ENCODE measurements around the gene ASAP2.

Gene ASAP2

DNA sequence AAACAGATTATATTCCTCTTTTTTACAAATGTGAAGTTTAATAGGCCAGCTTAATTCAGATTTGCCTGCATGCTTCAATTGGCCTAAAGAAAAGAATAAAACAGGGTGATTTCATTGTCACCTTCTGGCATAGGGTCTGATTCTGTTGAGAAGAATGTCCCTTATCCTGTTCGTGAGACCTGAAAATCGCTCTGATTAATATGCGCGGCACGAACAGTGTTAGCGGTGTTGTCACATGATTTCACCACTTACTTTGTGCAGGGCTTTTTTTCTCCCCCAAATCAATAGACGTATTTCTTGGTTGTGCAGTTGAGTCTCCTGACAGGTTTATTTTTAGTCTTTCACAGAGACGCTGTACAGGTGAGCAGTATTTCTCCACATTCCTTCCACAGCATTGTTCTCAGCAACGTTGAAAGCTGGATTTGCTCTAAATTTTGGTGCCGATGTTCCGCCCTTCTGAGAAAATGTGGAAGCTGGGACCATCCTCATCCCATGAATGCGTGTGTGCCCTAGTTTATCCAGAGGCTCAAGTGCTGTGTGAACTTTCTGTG lies 134.8 kb downstream of the ASAP2 start:
- no peaks in the 10 kb centered on the region for H3K9me3 ChIP-seq (ENCODE audit: control insufficient read depth, low read length)
- no peaks in the 10 kb centered on the region for H3K27me3 ChIP-seq (ENCODE audit: control insufficient read depth, insufficient read depth, low read length, poor library complexity, severe bottlenecking)
- no peak overlapping the region for H3K4me3 ChIP-seq (ENCODE audit: insufficient read depth, low read depth, low read length)
- 97% methylated on average over 12 of the region's 12 CpGs for WGBS, 2 experiments
- H3K27ac ChIP-seq (ENCODE audit: insufficient read depth, low read depth, low read length, poor library complexity, severe bottlenecking), result no peak overlapping the region
- peaks cover 4% of the 10 kb centered on the region for H3K36me3 ChIP-seq (ENCODE audit: control insufficient read depth, insufficient read depth, low read length)
- no peaks in the 10 kb centered on the region for H3K4me1 ChIP-seq (ENCODE audit: control insufficient read depth, insufficient read depth, low read length)

DNA sequence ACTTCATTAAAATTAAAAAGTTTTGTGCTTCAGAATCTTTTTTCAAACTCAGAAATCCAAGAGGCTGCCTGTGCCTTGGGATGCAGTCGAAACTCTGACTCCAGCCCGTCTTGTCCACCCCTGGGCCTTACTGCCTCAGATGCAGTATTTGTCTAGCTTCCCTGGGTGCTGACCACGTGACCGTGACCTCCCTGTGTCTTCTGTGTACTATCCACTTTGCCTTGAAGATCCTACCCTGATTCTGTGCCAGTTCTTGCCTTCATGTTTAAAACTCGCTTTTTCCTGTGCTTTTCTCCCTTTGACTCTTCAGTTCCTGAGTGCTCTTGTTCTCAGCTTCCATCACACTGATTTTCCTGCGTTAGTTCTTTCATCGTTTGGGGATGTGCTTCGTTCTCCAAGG lies 136.0 kb downstream of the ASAP2 start:
- H3K27ac ChIP-seq (ENCODE audit: insufficient read depth, low read depth, low read length, poor library complexity, severe bottlenecking), result no peak overlapping the region
- 92 to 95% methylated on average over 8 of the region's 8 CpGs for WGBS, 2 experiments
- H3K9me3 ChIP-seq (ENCODE audit: control insufficient read depth, low read length), result no peaks in the 10 kb centered on the region
- no peaks in the 10 kb centered on the region for H3K4me1 ChIP-seq (ENCODE audit: control insufficient read depth, insufficient read depth, low read length)
- H3K27me3 ChIP-seq (ENCODE audit: control insufficient read depth, insufficient read depth, low read length, poor library complexity, severe bottlenecking), result no peaks in the 10 kb centered on the region
- peaks cover 4% of the 10 kb centered on the region for H3K36me3 ChIP-seq (ENCODE audit: control insufficient read depth, insufficient read depth, low read length)
- H3K4me3 ChIP-seq (ENCODE audit: insufficient read depth, low read depth, low read length), result no peak overlapping the region

DNA sequence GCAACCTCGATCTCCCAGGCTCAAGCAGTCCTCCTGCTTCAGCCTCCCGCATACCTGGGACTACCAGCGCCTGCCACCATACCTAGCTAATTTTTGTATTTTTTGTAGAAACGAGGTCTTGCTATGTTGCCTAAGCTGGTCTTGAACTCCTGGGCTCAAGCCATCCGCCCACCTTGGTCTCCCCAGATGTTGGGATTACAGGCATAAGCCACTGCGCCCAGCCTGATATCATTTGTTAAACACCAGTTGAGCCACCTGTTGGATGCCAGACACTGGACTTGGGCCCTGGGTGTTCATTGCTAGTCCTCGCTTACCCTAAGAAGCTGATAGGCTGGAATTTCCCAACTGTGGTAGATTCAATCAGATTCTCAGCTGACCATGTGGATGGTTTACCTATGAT lies 136.9 kb downstream of the ASAP2 start:
- Histone ChIP-seq H3K36me3 (ENCODE audit: control insufficient read depth, insufficient read depth, low read length) (peaks cover 4% of the 10 kb centered on the region), H3K9me3 (ENCODE audit: control insufficient read depth, low read length) (no peaks in the 10 kb centered on the region), H3K27ac (ENCODE audit: insufficient read depth, low read depth, low read length, poor library complexity, severe bottlenecking) (no peak overlapping the region), H3K4me3 (ENCODE audit: insufficient read depth, low read depth, low read length) (no peak overlapping the region), H3K27me3 (ENCODE audit: control insufficient read depth, insufficient read depth, low read length, poor library complexity, severe bottlenecking) (no peaks in the 10 kb centered on the region), H3K4me1 (ENCODE audit: control insufficient read depth, insufficient read depth, low read length) (no peaks in the 10 kb centered on the region)
- WGBS, 2 experiments, result 94 to 96% methylated on average over 7 of the region's 7 CpGs

DNA sequence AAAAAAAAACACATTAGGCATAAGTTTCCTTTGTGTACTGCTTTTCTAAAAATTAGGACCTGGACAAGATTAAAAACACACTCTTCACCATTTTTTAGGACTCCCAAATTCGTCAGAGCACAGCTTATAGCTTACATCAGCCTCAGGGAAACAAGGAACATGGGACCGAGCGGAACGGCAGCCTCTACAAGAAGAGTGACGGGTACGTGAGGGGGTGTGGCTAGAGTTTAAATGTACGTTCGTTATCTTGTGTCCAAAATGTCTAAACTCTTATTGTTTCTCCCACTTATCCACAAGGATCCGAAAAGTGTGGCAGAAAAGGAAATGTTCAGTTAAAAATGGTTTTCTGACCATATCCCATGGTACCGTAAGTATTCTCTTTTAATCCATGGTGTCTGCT lies 137.8 kb downstream of the ASAP2 start:
- Histone ChIP-seq H3K4me3 (ENCODE audit: insufficient read depth, low read depth, low read length) (no peak overlapping the region), H3K27ac (ENCODE audit: insufficient read depth, low read depth, low read length, poor library complexity, severe bottlenecking) (no peak overlapping the region), H3K9me3 (ENCODE audit: control insufficient read depth, low read length) (no peaks in the 10 kb centered on the region), H3K27me3 (ENCODE audit: control insufficient read depth, insufficient read depth, low read length, poor library complexity, severe bottlenecking) (no peaks in the 10 kb centered on the region), H3K36me3 (ENCODE audit: control insufficient read depth, insufficient read depth, low read length) (peaks cover 4% of the 10 kb centered on the region), H3K4me1 (ENCODE audit: control insufficient read depth, insufficient read depth, low read length) (no peaks in the 10 kb centered on the region)
- WGBS, 2 experiments, result 95 to 96% methylated on average over 10 of the region's 10 CpGs

DNA sequence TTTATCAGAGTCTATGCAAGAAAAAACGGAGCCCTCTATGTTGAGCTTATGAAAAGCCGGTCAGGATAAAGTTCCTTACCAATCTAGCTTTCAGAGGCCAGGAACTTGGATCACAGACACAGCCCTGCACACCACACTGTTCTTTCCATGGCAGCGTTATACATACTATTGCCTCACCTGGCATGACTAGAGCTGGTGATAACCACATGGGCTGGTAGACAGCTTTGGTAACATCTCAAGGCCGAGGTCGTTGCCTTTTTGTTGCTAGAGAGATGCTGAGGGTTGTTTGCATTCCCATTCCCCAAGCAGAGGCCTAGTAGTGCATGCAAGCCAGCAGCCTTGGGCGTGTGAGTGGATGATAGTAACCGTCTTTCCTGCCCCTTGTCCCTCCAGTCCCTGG lies 138.7 kb downstream of the ASAP2 start:
- Histone ChIP-seq H3K27ac (ENCODE audit: insufficient read depth, low read depth, low read length, poor library complexity, severe bottlenecking) (no peak overlapping the region), H3K36me3 (ENCODE audit: control insufficient read depth, insufficient read depth, low read length) (peaks cover 4% of the 10 kb centered on the region), H3K4me3 (ENCODE audit: insufficient read depth, low read depth, low read length) (no peak overlapping the region), H3K9me3 (ENCODE audit: control insufficient read depth, low read length) (no peaks in the 10 kb centered on the region), H3K27me3 (ENCODE audit: control insufficient read depth, insufficient read depth, low read length, poor library complexity, severe bottlenecking) (no peaks in the 10 kb centered on the region), H3K4me1 (ENCODE audit: control insufficient read depth, insufficient read depth, low read length) (no peaks in the 10 kb centered on the region)
- WGBS, 2 experiments, result 90 to 92% methylated on average over 7 of the region's 7 CpGs

DNA sequence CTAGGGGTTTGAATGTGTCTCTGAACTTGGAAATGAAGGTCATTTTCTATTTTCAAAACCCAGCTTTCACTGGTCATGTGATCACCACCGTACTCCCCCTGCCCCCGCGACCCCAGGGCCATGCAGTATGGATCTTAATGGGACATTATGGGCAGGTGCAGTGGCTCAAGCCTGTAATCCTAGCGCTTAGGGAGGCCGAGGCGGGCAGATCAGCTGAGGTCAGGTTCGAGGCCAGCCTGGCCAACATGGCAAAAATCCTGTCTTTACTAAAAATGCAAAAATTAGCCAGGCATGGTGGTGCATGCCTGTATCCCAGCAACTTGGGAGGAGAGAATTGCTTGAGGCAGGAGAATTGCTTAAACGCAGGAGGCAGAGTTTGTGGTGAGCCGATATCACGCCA lies 139.4 kb downstream of the ASAP2 start:
- Histone ChIP-seq H3K4me1 (ENCODE audit: control insufficient read depth, insufficient read depth, low read length) (no peaks in the 10 kb centered on the region), H3K27ac (ENCODE audit: insufficient read depth, low read depth, low read length, poor library complexity, severe bottlenecking) (no peak overlapping the region), H3K36me3 (ENCODE audit: control insufficient read depth, insufficient read depth, low read length) (peaks cover 9% of the 10 kb centered on the region), H3K27me3 (ENCODE audit: control insufficient read depth, insufficient read depth, low read length, poor library complexity, severe bottlenecking) (no peaks in the 10 kb centered on the region), H3K9me3 (ENCODE audit: control insufficient read depth, low read length) (no peaks in the 10 kb centered on the region), H3K4me3 (ENCODE audit: insufficient read depth, low read depth, low read length) (no peak overlapping the region)
- 92 to 96% methylated on average over 9 to 10 of the region's 10 CpGs for WGBS, 2 experiments

DNA sequence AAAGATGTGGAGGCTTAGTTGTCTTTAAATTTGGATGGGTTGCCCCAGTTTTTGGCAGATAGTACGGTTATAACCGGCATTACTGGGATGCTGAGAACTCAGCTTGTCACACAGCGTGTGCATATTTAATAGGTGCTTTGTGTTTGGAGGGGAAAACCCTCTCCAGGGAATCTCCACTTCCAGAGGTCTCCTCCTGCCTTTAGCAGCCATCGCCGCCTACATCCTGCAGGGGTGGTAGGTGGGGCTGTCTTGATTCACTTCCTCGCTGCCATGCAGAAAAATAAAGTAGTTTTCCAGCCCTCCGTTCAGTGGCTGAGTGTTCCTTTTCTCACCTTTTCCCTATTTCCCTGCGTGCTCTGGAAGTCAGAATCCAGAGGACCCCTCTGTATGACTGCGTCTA lies 140.3 kb downstream of the ASAP2 start:
- Histone ChIP-seq H3K27ac (ENCODE audit: insufficient read depth, low read depth, low read length, poor library complexity, severe bottlenecking) (no peak overlapping the region), H3K36me3 (ENCODE audit: control insufficient read depth, insufficient read depth, low read length) (peaks cover 7% of the 10 kb centered on the region), H3K4me1 (ENCODE audit: control insufficient read depth, insufficient read depth, low read length) (no peaks in the 10 kb centered on the region), H3K9me3 (ENCODE audit: control insufficient read depth, low read length) (no peaks in the 10 kb centered on the region), H3K4me3 (ENCODE audit: insufficient read depth, low read depth, low read length) (no peak overlapping the region), H3K27me3 (ENCODE audit: control insufficient read depth, insufficient read depth, low read length, poor library complexity, severe bottlenecking) (no peaks in the 10 kb centered on the region)
- 87 to 91% methylated on average over 9 of the region's 9 CpGs for WGBS, 2 experiments

DNA sequence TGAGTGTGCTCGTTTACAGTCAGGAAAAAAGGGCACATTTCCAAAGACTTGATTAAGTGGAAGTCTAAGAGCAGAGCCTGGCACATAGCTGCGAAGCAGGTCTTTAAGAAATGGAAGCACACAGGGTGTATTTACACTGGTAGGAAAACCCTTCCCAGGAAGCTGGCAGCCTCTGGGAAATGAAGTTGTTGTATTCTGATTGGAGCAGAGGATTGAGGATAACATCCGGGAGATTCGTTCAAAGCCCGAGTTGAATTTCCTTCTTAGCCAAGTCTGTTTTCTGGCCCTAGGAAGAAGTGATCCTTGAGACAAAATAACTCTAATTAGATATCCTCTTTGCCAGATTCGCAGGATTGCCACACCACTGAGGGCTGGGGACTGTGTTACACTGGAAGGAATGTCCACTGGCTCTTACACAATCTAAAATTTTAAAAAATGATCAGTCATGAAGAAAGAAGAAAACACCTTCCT lies 140.8 kb downstream of the ASAP2 start:
- no peak overlapping the region for H3K27ac ChIP-seq (ENCODE audit: insufficient read depth, low read depth, low read length, poor library complexity, severe bottlenecking)
- WGBS, 2 experiments, result 94 to 95% methylated on average over 6 of the region's 6 CpGs
- H3K36me3 ChIP-seq (ENCODE audit: control insufficient read depth, insufficient read depth, low read length), result peaks cover 5% of the 10 kb centered on the region

DNA sequence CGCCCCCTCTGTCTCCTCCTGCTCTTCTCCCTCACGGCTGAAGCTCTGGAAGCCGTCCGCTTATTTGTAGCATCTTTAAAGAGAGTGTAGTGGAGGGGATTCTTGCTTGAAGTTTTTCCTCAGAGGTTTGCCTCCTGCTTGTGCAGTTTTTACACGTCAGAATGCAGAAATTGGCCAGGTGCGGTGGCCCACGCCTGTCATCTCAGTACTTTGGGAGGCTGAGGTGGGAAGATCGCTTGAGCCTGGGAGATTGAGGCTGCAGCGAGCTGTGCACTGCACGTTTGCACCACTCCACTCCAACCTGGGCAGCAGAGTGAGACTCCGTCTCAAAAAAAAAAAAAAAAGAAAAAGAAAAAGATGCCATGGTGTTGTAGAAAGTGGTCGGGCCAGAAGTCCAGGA lies 147.7 kb downstream of the ASAP2 start:
- no peak overlapping the region for H3K4me3 ChIP-seq (ENCODE audit: insufficient read depth, low read depth, low read length)
- H3K27me3 ChIP-seq (ENCODE audit: control insufficient read depth, insufficient read depth, low read length, poor library complexity, severe bottlenecking), result no peaks in the 10 kb centered on the region
- H3K4me1 ChIP-seq (ENCODE audit: control insufficient read depth, insufficient read depth, low read length), result no peaks in the 10 kb centered on the region
- H3K36me3 ChIP-seq (ENCODE audit: control insufficient read depth, insufficient read depth, low read length), result peaks cover 5% of the 10 kb centered on the region
- WGBS, 2 experiments, result 95 to 97% methylated on average over 11 to 12 of the region's 12 CpGs
- no peak overlapping the region for H3K27ac ChIP-seq (ENCODE audit: insufficient read depth, low read depth, low read length, poor library complexity, severe bottlenecking)
- H3K9me3 ChIP-seq (ENCODE audit: control insufficient read depth, low read length), result no peaks in the 10 kb centered on the region

More for the DNA sequence above, 140.8 kb downstream of the ASAP2 start:
- H3K4me3 ChIP-seq (ENCODE audit: insufficient read depth, low read depth, low read length), result no peak overlapping the region
- H3K27me3 ChIP-seq (ENCODE audit: control insufficient read depth, insufficient read depth, low read length, poor library complexity, severe bottlenecking), result no peaks in the 10 kb centered on the region
- no peaks in the 10 kb centered on the region for H3K4me1 ChIP-seq (ENCODE audit: control insufficient read depth, insufficient read depth, low read length)
- H3K9me3 ChIP-seq (ENCODE audit: control insufficient read depth, low read length), result no peaks in the 10 kb centered on the region

DNA sequence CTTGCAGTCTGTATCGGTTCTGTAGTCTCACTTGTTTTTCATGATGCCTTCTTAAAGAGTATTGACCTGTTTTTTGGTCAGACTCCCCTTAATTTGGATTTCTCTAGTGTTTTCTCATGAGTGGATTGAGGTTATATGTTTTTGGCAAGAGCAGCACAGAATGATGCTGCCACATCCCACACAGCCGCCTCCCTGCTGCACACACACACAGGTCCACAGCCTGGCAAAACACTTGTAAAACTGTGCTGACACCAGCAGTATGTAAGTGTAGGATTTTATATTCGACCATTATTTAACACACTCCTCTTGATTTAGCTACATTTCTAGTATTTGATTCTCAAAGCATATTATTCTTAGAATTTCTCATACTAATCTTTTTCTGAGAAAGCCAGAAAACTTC lies 148.7 kb downstream of the ASAP2 start:
- WGBS, 2 experiments, result 88 to 95% methylated on average over 1 to 3 of the region's 3 CpGs
- H3K9me3 ChIP-seq (ENCODE audit: control insufficient read depth, low read length), result no peaks in the 10 kb centered on the region
- peaks cover 7% of the 10 kb centered on the region for H3K36me3 ChIP-seq (ENCODE audit: control insufficient read depth, insufficient read depth, low read length)
- no peak overlapping the region for H3K27ac ChIP-seq (ENCODE audit: insufficient read depth, low read depth, low read length, poor library complexity, severe bottlenecking)
- no peaks in the 10 kb centered on the region for H3K4me1 ChIP-seq (ENCODE audit: control insufficient read depth, insufficient read depth, low read length)
- no peaks in the 10 kb centered on the region for H3K27me3 ChIP-seq (ENCODE audit: control insufficient read depth, insufficient read depth, low read length, poor library complexity, severe bottlenecking)
- H3K4me3 ChIP-seq (ENCODE audit: insufficient read depth, low read depth, low read length), result no peak overlapping the region

DNA sequence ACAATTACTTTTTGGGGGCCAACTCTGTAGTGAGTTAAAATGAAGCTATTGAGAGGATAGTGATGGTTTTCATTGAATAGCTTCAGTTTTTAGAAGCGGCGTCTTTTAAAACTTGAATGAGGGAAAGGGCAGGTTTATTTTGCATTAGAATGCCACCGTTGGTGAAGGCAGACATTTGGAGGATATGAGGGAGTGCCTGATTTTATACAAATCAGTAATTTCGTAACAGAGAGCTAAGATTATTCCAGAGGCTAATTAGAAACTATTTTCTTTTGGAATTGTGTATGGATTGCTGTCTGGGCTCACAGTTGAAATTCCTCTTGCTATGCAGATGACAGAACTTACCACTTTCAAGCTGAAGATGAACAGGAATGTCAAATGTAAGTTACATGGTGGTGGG lies 149.1 kb downstream of the ASAP2 start:
- Histone ChIP-seq H3K9me3 (ENCODE audit: control insufficient read depth, low read length) (no peaks in the 10 kb centered on the region), H3K4me1 (ENCODE audit: control insufficient read depth, insufficient read depth, low read length) (no peaks in the 10 kb centered on the region), H3K4me3 (ENCODE audit: insufficient read depth, low read depth, low read length) (no peak overlapping the region), H3K27ac (ENCODE audit: insufficient read depth, low read depth, low read length, poor library complexity, severe bottlenecking) (no peak overlapping the region), H3K27me3 (ENCODE audit: control insufficient read depth, insufficient read depth, low read length, poor library complexity, severe bottlenecking) (no peaks in the 10 kb centered on the region), H3K36me3 (ENCODE audit: control insufficient read depth, insufficient read depth, low read length) (peaks cover 8% of the 10 kb centered on the region)
- WGBS, 2 experiments, result 53 to 55% methylated on average over 4 of the region's 4 CpGs
